GM18517 (cell line): ENCODE data around the gene AGBL1.

Experiments
- ATAC-seq: cut with Tn5 transposase; IDR thresholded peaks from one replicate; pipeline ENCODE4 v1.9.1; 2021; ENCODE audit warnings: mild to moderate bottlenecking, moderate library complexity; ENCODE audit not compliant: unreplicated experiment

The AGBL1 gene

DNA sequence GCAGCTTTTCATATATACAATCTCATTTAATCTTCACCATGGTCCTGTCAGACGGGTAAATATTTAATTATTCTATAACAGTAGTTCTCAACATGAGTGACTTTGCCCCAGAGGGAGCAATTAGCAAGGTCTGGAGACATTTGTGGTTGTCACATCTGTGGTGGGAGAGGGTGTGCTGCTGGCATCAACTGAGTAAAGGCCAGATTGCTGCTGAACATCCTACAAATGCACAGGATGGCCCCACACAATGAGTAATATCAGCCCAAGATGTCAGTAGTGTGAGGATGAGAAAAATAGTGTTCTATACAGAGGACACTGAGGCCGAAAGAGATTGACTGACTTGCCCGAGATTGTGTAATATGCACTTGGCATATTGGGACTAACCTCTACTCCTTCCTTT lies 156.0 kb downstream of the AGBL1 start:
- no peak for ATAC-seq

GRCh38 chr15:86236356-86237110 lies 156.9 kb downstream of the AGBL1 start:
- ATAC-seq: no peak

- no peak for ATAC-seq
These were observed 157.4 kb downstream of the AGBL1 start for GRCh38 chr15:86237111-86237500.

- no peak for ATAC-seq
These were observed 167.7 kb downstream of the AGBL1 start for GRCh38 chr15:86247249-86247955.

DNA sequence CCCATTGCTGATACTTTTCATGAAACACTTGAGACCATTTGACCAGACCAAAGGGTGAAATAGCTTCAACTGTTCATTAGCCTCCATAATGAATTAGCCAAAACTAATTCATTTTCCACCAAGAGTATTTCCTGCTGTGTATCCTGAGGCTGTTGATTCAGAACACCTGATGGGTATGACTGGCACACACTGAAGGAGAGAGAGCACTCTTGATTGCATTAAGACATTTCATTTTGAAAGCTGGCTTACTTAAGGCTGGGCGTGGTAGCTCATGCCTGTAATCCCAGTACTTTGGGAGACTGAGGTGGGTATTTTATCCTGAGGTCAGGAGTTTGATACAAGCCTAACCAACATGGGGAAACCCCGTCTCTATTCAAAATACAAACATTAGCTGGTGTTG lies 175.6 kb downstream of the AGBL1 start:
- no peak for ATAC-seq

GRCh38 chr15:86256628-86257027 lies 177.0 kb downstream of the AGBL1 start:
- no peak for ATAC-seq

- ATAC-seq: no peak
These were observed 179.9 kb downstream of the AGBL1 start for GRCh38 chr15:86259589-86259988.

GRCh38 chr15:86263230-86263629 lies 183.6 kb downstream of the AGBL1 start:
- ATAC-seq: no peak

DNA sequence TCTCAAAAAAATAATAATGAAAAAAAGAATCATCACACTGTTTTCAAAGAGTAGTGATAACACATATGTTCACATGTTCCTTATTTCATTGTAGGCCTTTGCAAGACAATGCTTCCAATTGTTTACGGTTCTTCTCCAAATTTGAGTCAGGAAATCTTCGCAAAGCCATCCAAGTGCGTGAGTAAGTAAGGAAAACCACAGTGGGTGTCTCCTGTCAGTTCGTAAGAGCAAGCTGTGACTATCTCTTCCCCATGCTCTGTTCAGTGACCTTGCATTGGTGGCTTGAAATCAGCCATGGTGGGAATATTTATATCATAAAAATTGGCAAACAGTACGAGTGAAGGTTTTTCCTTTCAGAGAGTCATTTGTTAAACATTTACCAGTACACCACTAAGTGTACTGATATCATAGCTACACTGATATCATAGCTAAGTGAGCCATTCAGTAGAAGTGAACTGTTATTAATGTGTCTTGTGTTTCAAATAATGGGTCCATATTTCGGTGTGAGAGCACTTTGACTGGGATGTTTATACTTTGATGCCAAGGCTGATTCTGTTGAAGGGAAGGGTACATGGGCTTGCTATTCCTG lies 187.3 kb downstream of the AGBL1 start:
- no peak for ATAC-seq

- no peak for ATAC-seq
These were observed 188.2 kb downstream of the AGBL1 start for GRCh38 chr15:86267892-86268291.

GRCh38 chr15:86268558-86268957 lies 188.9 kb downstream of the AGBL1 start:
- no peak for ATAC-seq

- ATAC-seq: no peak
These were observed 193.6 kb downstream of the AGBL1 start for GRCh38 chr15:86273309-86273708.

DNA sequence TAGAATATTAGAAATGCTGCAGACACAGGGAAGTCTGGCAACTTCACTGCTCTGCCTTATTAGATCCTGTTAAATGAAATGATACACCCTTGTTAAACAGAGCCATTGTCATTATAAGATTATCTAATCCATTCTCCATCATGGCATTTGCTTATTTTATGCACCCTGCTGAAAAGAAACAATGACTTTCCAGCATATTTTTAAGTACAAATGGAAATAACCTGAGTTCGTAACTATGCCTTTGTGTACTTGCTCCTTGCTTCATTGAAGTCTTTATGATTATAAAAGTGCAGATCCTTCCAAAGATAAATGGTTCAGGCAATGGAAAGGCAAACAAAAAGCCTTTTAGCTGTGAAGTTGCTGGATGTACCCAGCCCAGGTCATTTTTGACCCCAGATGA lies 195.7 kb downstream of the AGBL1 start:
- ATAC-seq: no peak

DNA sequence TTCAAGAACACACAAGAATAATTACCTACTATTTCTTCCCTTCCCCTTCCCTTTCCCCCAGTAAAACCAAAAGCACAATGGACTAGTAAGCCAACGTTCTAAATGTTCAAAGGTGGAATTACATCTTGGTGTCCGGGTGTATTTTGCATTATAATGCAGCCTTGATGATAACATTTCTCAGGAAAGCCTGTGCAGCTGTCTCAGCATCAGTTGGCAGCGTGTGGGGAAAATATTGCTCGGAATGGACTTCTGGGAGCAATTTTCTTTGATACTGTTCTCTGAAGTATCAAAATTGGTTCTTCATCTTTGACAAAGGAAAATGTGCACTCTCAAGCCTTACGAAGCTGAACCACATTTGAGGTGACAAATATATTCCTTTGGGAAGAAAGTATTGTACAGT lies 198.9 kb downstream of the AGBL1 start:
- ATAC-seq: no peak

DNA sequence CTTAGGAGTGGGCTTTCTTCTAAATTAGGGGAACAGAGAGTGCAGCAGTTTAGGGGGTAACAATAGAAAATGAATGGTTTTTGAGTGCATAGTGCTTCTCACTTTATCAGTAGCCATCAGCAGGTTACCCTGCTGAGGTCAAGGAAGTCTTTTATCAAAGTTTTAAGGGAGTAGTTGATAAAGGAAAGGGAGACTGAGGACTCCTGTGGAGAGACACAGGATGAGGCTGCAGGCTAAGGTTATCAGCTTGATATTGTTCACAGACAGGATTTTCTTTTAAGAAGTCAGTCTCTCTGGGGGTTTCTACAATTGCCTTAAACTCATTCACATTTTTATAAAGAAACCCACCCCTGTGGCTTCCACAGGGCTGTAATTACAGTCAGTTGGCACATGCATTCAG lies 205.0 kb downstream of the AGBL1 start:
- no peak for ATAC-seq

- ATAC-seq: no peak
These were observed 215.8 kb downstream of the AGBL1 start for GRCh38 chr15:86295511-86295910.

GRCh38 chr15:86296769-86297168 lies 217.1 kb downstream of the AGBL1 start:
- no peak for ATAC-seq

GRCh38 chr15:86300390-86301125 lies 220.9 kb downstream of the AGBL1 start:
- ATAC-seq: no peak

- ATAC-seq: no peak
These were observed 232.1 kb downstream of the AGBL1 start for GRCh38 chr15:86311568-86312280.

DNA sequence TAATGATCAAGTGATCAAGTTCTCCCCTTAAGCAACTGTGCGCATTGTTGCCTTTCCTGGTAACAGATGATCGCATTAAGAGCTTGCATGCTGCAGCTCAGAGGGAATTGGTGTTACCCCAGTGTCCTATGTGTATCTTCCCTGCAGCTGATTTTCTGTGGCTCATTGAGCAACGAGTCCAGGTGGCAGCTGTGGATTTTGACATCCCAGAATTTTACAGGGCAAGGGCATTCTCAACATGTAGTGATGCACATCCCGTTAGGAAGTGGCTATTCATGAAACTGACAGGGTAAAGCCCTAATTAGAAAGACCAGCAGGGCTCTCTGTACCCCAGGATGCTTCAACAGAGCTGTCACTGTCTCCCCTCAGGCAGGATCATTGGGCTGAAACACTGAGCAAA lies 232.8 kb downstream of the AGBL1 start:
- no peak for ATAC-seq

DNA sequence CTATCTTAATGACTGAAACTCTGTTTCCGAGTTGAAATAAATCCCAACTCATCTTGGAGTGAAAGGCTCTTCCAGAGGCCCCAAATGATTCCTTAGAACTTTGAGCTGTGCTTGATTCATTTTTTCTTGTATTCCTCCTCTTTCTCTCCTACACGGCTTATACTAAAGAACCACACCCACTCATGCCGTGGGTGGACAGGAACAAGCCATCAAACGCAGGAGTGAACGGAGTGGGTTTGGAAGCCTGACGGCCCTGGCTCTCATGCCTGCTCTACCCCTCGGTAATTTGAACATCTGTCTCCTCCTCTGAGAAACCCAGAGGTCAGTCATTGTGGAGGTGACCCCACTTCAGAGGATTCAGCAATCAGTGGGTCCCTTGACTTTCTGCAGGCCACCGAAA lies 236.5 kb downstream of the AGBL1 start:
- ATAC-seq: no peak
